HCT116 (cell line): ENCODE measurements around the gene CRTC1. TPM values are rescaled to one million over a fixed set of nuclear protein-coding genes. Genes with fewer than 3 reads are reported as not detected.

Experiments used
- ATAC-seq: fragments of 200-7000 bp; cut with Tn5 transposase; 2 replicates; pipeline ENCODE4 v1.9.1; 2020; ENCODE audit warnings: mild to moderate bottlenecking, moderate library complexity
- BruUV-seq: library from RNA; stranded (reverse); fragments of 400-500 nt; replicated peaks from 2 replicates; lab custom pipeline; 2021; lab: Mats Ljungman, UMichigan
- CTCF ChIA-PET: fragments of 300-600 bp; sonication (Branson Sonifier 250); formaldehyde crosslinking; loops from one replicate; lab custom pipeline; 2021; ENCODE audit warnings: antibody characterized with exemption; lab: Charles Lee
- POLR2A ChIA-PET: fragments of 300-600, 350-600 bp; sonication (Branson Sonifier 250); formaldehyde crosslinking; loops from one replicate; lab custom pipeline; 2021; ENCODE audit warnings: antibody characterized with exemption; lab: Charles Lee
- RAD21 ChIA-PET, 2 experiments: fragments of 300-600 bp; sonication (Branson Sonifier 250); formaldehyde crosslinking; loops; one replicate each; lab custom pipeline; 2023; ENCODE audit warnings: low total read pairs in 2 of 2; ENCODE audit not compliant: uncharacterized antibody in 2 of 2, unreplicated experiment in 2 of 2, low non-redundant PET in 1 of 2; lab: Charles Lee
- DNase-seq: peaks from one replicate; pipeline ENCODE4 v3.0.0-alpha.2; 2010; ENCODE audit warnings: low read depth, low spot score
- H2AFZ ChIP-seq: fragments of 200-600 bp; shearing (Covaris generic), sonication (generic); 2 replicates; pipeline ENCODE4 v1.6.1; 2017; ENCODE audit warnings: low read depth, mixed run types, mixed read lengths, antibody characterized with exemption, low read length; ENCODE audit not compliant: poor library complexity, severe bottlenecking
- H3K27ac ChIP-seq: 2 replicates; pipeline ENCODE4 v1.5.1; 2012; ENCODE audit warnings: low read depth, low read length
- H3K27me3 ChIP-seq: fragments of 200-600 bp; sonication (generic); 2 replicates; pipeline ENCODE4 v1.6.1; 2016; ENCODE audit warnings: mixed run types, low read length, mixed read lengths; ENCODE audit not compliant: insufficient read depth
- H3K36me3 ChIP-seq, 2 experiments: fragments of 200-500 bp in 1 of 2; fragments of 200-600 bp in 1 of 2; sonication (Bioruptor generic) in 1 of 2; sonication (generic) in 1 of 2; 2 replicates each; pipeline versions ENCODE4 v1.5.1 to v1.6.1; 2014 to 2016; ENCODE audit warnings: low read length in 2 of 2, inconsistent platforms in 1 of 2, mixed read lengths in 1 of 2, mixed run types in 1 of 2; ENCODE audit not compliant: insufficient read depth in 2 of 2, control insufficient read depth in 1 of 2
- H3K4me1 ChIP-seq, 2 experiments: fragments of 200-600 bp in 1 of 2; sonication (generic) in 1 of 2; 2 replicates each; pipeline versions ENCODE4 v1.5.1 to v1.6.1; 2012 to 2017; ENCODE audit warnings: low read length in 2 of 2, inconsistent platforms in 1 of 2, mild to moderate bottlenecking in 1 of 2, mixed read lengths in 1 of 2, mixed run types in 1 of 2, moderate library complexity in 1 of 2; ENCODE audit not compliant: insufficient read depth in 2 of 2, control insufficient read depth in 1 of 2
- H3K4me2 ChIP-seq: fragments of 200-600 bp; sonication (generic); 2 replicates; pipeline ENCODE4 v1.6.1; 2017; ENCODE audit warnings: mixed run types, low read length, mixed read lengths
- H3K4me3 ChIP-seq, 2 experiments: fragments of 200-600 bp in 1 of 2; sonication (generic) in 1 of 2; replicated peaks in 1 of 2; 2 replicates each; pipeline ENCODE4 v1.5.1; 2011 to 2016; ENCODE audit warnings: low read length in 2 of 2, control low read depth in 1 of 2, low read depth in 1 of 2, mild to moderate bottlenecking in 1 of 2, mixed read lengths in 1 of 2, mixed run types in 1 of 2
- H3K79me2 ChIP-seq: fragments of 200-600 bp; sonication (generic); 2 replicates; pipeline ENCODE4 v1.6.1; 2017; ENCODE audit warnings: mild to moderate bottlenecking, mixed run types, low read length, moderate library complexity, mixed read lengths; ENCODE audit not compliant: insufficient read depth
- H3K9ac ChIP-seq: fragments of 200-600 bp; sonication (generic); 2 replicates; pipeline ENCODE4 v1.6.1; 2016; ENCODE audit warnings: low read length, mixed read lengths
- H3K9me2 ChIP-seq: fragments of 200-600 bp; sonication (generic), shearing (Covaris generic); 2 replicates; pipeline ENCODE4 v1.6.1; 2017; ENCODE audit warnings: mixed run types, mild to moderate bottlenecking, moderate library complexity; ENCODE audit not compliant: insufficient read depth
- H3K9me3 ChIP-seq, 2 experiments: fragments of 200-500 bp in 1 of 2; fragments of 200-600 bp in 1 of 2; sonication (Bioruptor generic) in 1 of 2; sonication (generic) in 1 of 2; 2 replicates each; pipeline ENCODE4 v1.6.1; 2014 to 2017; ENCODE audit warnings: low read length in 2 of 2, mixed read lengths in 2 of 2, inconsistent platforms in 1 of 2, low read depth in 1 of 2, mild to moderate bottlenecking in 1 of 2, mixed run types in 1 of 2, moderate library complexity in 1 of 2; ENCODE audit not compliant: control insufficient read depth in 1 of 2, insufficient read depth in 1 of 2
- H4K20me1 ChIP-seq: fragments of 200-600 bp; sonication (generic), shearing (Covaris generic); 2 replicates; pipeline ENCODE4 v1.6.1; 2017; ENCODE audit warnings: mixed run types, mild to moderate bottlenecking, moderate library complexity; ENCODE audit not compliant: insufficient read depth
- CBX3 ChIP-seq: IDR thresholded peaks from 2 replicates; pipeline ENCODE4 v1.6.1; 2012; ENCODE audit warnings: low read depth
- EZH2 ChIP-seq: fragments of 200-600 bp; sonication (generic); IDR thresholded peaks from 2 replicates; pipeline ENCODE4 v1.6.1; 2017; ENCODE audit warnings: antibody characterized with exemption, mixed run types
- EZH2phosphoT487 ChIP-seq: fragments of 200-600 bp; IDR thresholded peaks from 2 replicates; pipeline ENCODE4 v1.6.1; 2018; ENCODE audit warnings: antibody characterized with exemption, borderline replicate concordance
- JUND ChIP-seq: IDR thresholded peaks from 2 replicates; pipeline ENCODE4 v1.6.1; 2012
- POLR2A ChIP-seq: IDR thresholded peaks from 2 replicates; pipeline ENCODE4 v1.7.0; 2011; ENCODE audit warnings: borderline replicate concordance; ENCODE audit not compliant: insufficient read depth, insufficient read length; ENCODE audit errors: extremely low read depth
- SRF ChIP-seq: IDR thresholded peaks from 2 replicates; pipeline ENCODE4 v1.6.1; 2012; ENCODE audit warnings: low read depth
- TCF7L2 ChIP-seq: IDR thresholded peaks from 2 replicates; pipeline ENCODE4 v1.7.0; 2011; ENCODE audit warnings: borderline replicate concordance, inconsistent platforms; ENCODE audit not compliant: insufficient read depth, insufficient read length; ENCODE audit errors: extremely low read depth
- YY1 ChIP-seq: IDR thresholded peaks from 2 replicates; pipeline ENCODE4 v1.6.1; 2011; ENCODE audit warnings: low read length, low read depth, moderate library complexity, mild to moderate bottlenecking; ENCODE audit not compliant: insufficient replicate concordance; ENCODE audit errors: extremely low read depth
- ZNF274 ChIP-seq: fragments of 200-500 bp; sonication (Bioruptor generic); IDR thresholded peaks from 2 replicates; pipeline ENCODE4 v1.6.1; 2014; ENCODE audit warnings: mild to moderate bottlenecking, low read depth, low read length, inconsistent platforms
- intact Hi-C: fragments of 100-400 bp; cut with micrococcal nuclease; formaldehyde crosslinking; loops from 2 replicates; pipeline ENCODE4 v1.10.0; 2022
- total RNA-seq: library from RNA; stranded (reverse); gene quantifications from one replicate; pipeline ENCODE4 v1.2.1, GENCODE V29; 2021; ENCODE audit not compliant: unreplicated experiment
- TF ChIP-seq, protein P1 (sequence below), 3 experiments: fragments of 200-600 bp in 1 of 3; sonication (generic) in 1 of 3; IDR thresholded peaks in 2 of 3; conservative IDR thresholded peaks in 1 of 3; 2 replicates each; pipeline ENCODE4 v1.5.1; 2012 to 2017; ENCODE audit warnings: low read depth in 2 of 3, low read length in 2 of 3, antibody characterized with exemption in 1 of 3, borderline replicate concordance in 1 of 3, control low read depth in 1 of 3, mild to moderate bottlenecking in 1 of 3, mixed read lengths in 1 of 3, mixed run types in 1 of 3, moderate library complexity in 1 of 3; ENCODE audit not compliant: insufficient read depth in 1 of 3
- TF ChIP-seq, protein P2 (sequence below): IDR thresholded peaks from 2 replicates; pipeline ENCODE4 v1.6.1; 2011; ENCODE audit warnings: mild to moderate bottlenecking, low read length, moderate library complexity; ENCODE audit not compliant: insufficient replicate concordance; ENCODE audit errors: extremely low read depth
- TF ChIP-seq, protein P3 (sequence below): IDR thresholded peaks from 2 replicates; pipeline ENCODE4 v1.6.1; 2012; ENCODE audit warnings: low read depth

The CRTC1 gene
- total RNA-seq, 1 experiment from 2014 or later, result 14.9 TPM

DNA sequence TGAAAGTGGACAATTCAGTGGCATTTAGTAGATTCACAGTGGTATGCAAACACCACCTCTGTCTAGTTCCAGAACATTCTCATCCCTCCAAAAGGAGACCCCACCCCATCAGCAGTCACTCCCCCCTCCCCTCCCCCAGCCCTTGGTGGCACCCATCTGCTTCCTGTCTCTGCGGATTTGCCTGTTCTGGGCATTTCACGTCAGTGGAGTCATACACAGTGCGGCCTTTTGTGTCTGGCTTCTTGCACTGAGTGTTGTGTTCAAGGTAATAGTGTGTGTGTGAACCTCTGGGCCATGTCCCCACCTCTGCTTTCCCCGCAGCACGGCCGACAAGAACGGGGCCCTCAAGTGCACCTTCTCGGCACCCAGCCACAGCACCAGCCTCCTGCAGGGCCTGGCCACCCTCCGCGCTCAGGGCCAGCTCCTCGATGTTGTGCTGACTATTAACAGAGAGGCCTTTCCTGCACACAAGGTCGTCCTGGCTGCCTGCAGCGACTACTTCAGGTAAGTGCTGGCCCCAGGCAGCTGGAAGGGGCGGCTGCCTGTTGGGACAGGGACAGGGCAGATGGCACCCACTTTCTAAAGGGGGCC, 19.4 kb upstream of the CRTC1 start:
- POLR2A ChIA-PET, result no interaction called here
- no peak overlapping the region for H3K27ac ChIP-seq
- CTCF ChIA-PET, result no interaction called here

More for the DNA sequence above, 19.4 kb upstream of the CRTC1 start:
- no peak for TF ChIP-seq EZH2
- TF ChIP-seq, protein P1, sequence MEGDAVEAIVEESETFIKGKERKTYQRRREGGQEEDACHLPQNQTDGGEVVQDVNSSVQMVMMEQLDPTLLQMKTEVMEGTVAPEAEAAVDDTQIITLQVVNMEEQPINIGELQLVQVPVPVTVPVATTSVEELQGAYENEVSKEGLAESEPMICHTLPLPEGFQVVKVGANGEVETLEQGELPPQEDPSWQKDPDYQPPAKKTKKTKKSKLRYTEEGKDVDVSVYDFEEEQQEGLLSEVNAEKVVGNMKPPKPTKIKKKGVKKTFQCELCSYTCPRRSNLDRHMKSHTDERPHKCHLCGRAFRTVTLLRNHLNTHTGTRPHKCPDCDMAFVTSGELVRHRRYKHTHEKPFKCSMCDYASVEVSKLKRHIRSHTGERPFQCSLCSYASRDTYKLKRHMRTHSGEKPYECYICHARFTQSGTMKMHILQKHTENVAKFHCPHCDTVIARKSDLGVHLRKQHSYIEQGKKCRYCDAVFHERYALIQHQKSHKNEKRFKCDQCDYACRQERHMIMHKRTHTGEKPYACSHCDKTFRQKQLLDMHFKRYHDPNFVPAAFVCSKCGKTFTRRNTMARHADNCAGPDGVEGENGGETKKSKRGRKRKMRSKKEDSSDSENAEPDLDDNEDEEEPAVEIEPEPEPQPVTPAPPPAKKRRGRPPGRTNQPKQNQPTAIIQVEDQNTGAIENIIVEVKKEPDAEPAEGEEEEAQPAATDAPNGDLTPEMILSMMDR (IDR thresholded peaks at IDR 0.05 in 2 of 3, conservative IDR thresholded peaks at IDR 0.05 in 1 of 3; ENCODE audit: borderline replicate concordance in 1 of 3, insufficient read depth in 1 of 3, low read depth in 2 of 3, low read length in 2 of 3), result no peak
- TF ChIP-seq, protein P2, sequence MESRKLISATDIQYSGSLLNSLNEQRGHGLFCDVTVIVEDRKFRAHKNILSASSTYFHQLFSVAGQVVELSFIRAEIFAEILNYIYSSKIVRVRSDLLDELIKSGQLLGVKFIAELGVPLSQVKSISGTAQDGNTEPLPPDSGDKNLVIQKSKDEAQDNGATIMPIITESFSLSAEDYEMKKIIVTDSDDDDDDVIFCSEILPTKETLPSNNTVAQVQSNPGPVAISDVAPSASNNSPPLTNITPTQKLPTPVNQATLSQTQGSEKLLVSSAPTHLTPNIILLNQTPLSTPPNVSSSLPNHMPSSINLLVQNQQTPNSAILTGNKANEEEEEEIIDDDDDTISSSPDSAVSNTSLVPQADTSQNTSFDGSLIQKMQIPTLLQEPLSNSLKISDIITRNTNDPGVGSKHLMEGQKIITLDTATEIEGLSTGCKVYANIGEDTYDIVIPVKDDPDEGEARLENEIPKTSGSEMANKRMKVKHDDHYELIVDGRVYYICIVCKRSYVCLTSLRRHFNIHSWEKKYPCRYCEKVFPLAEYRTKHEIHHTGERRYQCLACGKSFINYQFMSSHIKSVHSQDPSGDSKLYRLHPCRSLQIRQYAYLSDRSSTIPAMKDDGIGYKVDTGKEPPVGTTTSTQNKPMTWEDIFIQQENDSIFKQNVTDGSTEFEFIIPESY, result no peak
- no peak for TF ChIP-seq TCF7L2
- no peak for TF ChIP-seq JUND
- TF ChIP-seq EZH2phosphoT487, result no peak
- TF ChIP-seq, protein P3, sequence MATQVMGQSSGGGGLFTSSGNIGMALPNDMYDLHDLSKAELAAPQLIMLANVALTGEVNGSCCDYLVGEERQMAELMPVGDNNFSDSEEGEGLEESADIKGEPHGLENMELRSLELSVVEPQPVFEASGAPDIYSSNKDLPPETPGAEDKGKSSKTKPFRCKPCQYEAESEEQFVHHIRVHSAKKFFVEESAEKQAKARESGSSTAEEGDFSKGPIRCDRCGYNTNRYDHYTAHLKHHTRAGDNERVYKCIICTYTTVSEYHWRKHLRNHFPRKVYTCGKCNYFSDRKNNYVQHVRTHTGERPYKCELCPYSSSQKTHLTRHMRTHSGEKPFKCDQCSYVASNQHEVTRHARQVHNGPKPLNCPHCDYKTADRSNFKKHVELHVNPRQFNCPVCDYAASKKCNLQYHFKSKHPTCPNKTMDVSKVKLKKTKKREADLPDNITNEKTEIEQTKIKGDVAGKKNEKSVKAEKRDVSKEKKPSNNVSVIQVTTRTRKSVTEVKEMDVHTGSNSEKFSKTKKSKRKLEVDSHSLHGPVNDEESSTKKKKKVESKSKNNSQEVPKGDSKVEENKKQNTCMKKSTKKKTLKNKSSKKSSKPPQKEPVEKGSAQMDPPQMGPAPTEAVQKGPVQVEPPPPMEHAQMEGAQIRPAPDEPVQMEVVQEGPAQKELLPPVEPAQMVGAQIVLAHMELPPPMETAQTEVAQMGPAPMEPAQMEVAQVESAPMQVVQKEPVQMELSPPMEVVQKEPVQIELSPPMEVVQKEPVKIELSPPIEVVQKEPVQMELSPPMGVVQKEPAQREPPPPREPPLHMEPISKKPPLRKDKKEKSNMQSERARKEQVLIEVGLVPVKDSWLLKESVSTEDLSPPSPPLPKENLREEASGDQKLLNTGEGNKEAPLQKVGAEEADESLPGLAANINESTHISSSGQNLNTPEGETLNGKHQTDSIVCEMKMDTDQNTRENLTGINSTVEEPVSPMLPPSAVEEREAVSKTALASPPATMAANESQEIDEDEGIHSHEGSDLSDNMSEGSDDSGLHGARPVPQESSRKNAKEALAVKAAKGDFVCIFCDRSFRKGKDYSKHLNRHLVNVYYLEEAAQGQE, result no peak
- no peak for TF ChIP-seq ZNF274
- no peak for TF ChIP-seq YY1
- no peak for TF ChIP-seq POLR2A
- no peak for TF ChIP-seq CBX3
- TF ChIP-seq SRF, result no peak
- ATAC-seq (no peak), DNase-seq (no peak)
- Histone ChIP-seq H3K4me3 (no peak overlapping the region), H3K9me2 (no peaks in the 10 kb centered on the region), H4K20me1 (no peaks in the 10 kb centered on the region), H3K9me3 (no peaks in the 10 kb centered on the region), H3K27me3 (no peaks in the 10 kb centered on the region), H3K4me1 (peaks cover 16 to 26% of the 10 kb centered on the region in 2 experiments), H3K4me2 (no peak overlapping the region), H3K79me2 (peaks cover 4% of the 10 kb centered on the region; the same call in 1 of the 2 replicates), H3K9ac (no peak overlapping the region), H2AFZ (no peak overlapping the region), H3K36me3 (no peaks in the 10 kb centered on the region)
- intact Hi-C loops, result no loop called here
- BruUV-seq, result no TSS peak
- RAD21 ChIA-PET, result no interaction called here
